ENCODE measurements around the gene ERBB4.
"Not testable (repeated sequence)": the region's sequence is repeated elsewhere in the genome, so short reads cannot be mapped to it uniquely, and the experiment has no call there.

Gene ERBB4

DNA sequence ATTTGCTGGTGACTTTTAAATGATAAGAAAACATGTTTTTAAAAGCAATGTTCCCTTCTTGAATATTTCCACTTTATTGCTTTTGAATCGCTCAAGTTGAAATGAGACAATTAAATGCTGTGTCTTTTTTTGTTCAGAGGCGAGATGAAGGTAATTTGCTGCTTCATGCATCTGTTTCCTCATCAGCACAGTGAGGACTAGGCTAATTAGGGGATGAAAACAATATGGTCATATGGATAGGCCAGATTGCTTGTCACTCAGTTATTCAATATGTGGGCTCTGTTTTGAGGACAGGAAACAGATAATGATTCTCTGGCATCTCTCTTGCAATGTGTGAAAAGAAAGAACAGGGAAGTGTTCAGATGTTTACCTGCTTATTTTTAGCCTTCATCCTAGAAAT, 61.0 kb downstream of the ERBB4 start:
- Histone ChIP-seq H3K36me3 (replicated peaks in 1 of 2; ENCODE audit: control insufficient read depth in 2 of 2, insufficient read depth in 2 of 2, low read length in 2 of 2) (no peaks in the 10 kb centered on the region), H3K27me3 (ENCODE audit: control insufficient read depth in 3 of 3, insufficient read depth in 3 of 3, low read depth in 1 of 3, low read length in 3 of 3) (no peaks in the 10 kb centered on the region), H3K4ac (ENCODE audit: low read length) (no peak overlapping the region), H3K79me1 (ENCODE audit: low read depth, low read length) (no peaks in the 10 kb centered on the region), H2BK15ac (ENCODE audit: low read length) (no peak overlapping the region), H2BK120ac (ENCODE audit: low read depth, low read length) (no peak overlapping the region), H4K8ac (ENCODE audit: low read depth, low read length) (no peak overlapping the region), H3K4me1 (ENCODE audit: control insufficient read depth in 2 of 2, insufficient read depth in 1 of 2, low read depth in 1 of 2, low read length in 2 of 2) (no peaks in the 10 kb centered on the region), H3K9ac (ENCODE audit: low read depth, low read length, poor library complexity) (no peak overlapping the region), H3K27ac (replicated peaks; ENCODE audit: low read length) (no peak overlapping the region), H3K23ac (ENCODE audit: low read depth, low read length, poor library complexity) (no peak overlapping the region), H3K4me3 (ENCODE audit: low read length in 2 of 2) (no peak overlapping the region), H2AK5ac (ENCODE audit: low read depth, low read length) (no peak overlapping the region), H2BK12ac (ENCODE audit: low read length) (no peak overlapping the region), H4K91ac (ENCODE audit: low read depth, low read length, poor library complexity) (no peak overlapping the region), H2AFZ (ENCODE audit: low read length) (no peak overlapping the region), H2BK5ac (ENCODE audit: low read length) (no peak overlapping the region), H3K9me3 (replicated peaks in 1 of 2; ENCODE audit: control insufficient read depth in 2 of 2, insufficient read depth in 1 of 2, low read depth in 1 of 2, low read length in 2 of 2) (no peaks in the 10 kb centered on the region), H3K14ac (ENCODE audit: low read length) (no peak overlapping the region), H3K4me2 (ENCODE audit: insufficient read depth, low read length, poor library complexity, severe bottlenecking) (no peak overlapping the region), H3K18ac (ENCODE audit: low read length) (no peak overlapping the region)
- no peak for DNase-seq (ENCODE audit: low spot score)
- no CpG with 5 or more reads among the region's 2 CpGs for WGBS, 2 donors (ENCODE audit: extremely low coverage in 2 of 2, insufficient read length in 2 of 2, insufficient replicate concordance in 1 of 2)

- Histone ChIP-seq H3K27me3 (ENCODE audit: control insufficient read depth in 3 of 3, insufficient read depth in 3 of 3, low read depth in 1 of 3, low read length in 3 of 3) (no peaks in the 10 kb centered on the region), H3K18ac (ENCODE audit: low read length) (no peak overlapping the region), H3K9ac (ENCODE audit: low read depth, low read length, poor library complexity) (no peak overlapping the region), H3K4ac (ENCODE audit: low read length) (no peak overlapping the region), H3K36me3 (replicated peaks in 1 of 2; ENCODE audit: control insufficient read depth in 2 of 2, insufficient read depth in 2 of 2, low read length in 2 of 2) (no peaks in the 10 kb centered on the region), H2AFZ (ENCODE audit: low read length) (no peak overlapping the region), H4K91ac (ENCODE audit: low read depth, low read length, poor library complexity) (no peak overlapping the region), H3K9me3 (replicated peaks in 1 of 2; ENCODE audit: control insufficient read depth in 2 of 2, insufficient read depth in 1 of 2, low read depth in 1 of 2, low read length in 2 of 2) (peaks cover 0 to 3% of the 10 kb centered on the region in 2 donors), H3K23ac (ENCODE audit: low read depth, low read length, poor library complexity) (no peak overlapping the region), H2AK5ac (ENCODE audit: low read depth, low read length) (no peak overlapping the region), H3K4me1 (ENCODE audit: control insufficient read depth in 2 of 2, insufficient read depth in 1 of 2, low read depth in 1 of 2, low read length in 2 of 2) (no peaks in the 10 kb centered on the region), H2BK5ac (ENCODE audit: low read length) (no peak overlapping the region), H3K14ac (ENCODE audit: low read length) (no peak overlapping the region), H3K27ac (replicated peaks; ENCODE audit: low read length) (no peak overlapping the region), H3K4me3 (ENCODE audit: low read length in 2 of 2) (no peak overlapping the region), H3K79me1 (ENCODE audit: low read depth, low read length) (no peaks in the 10 kb centered on the region), H3K4me2 (ENCODE audit: insufficient read depth, low read length, poor library complexity, severe bottlenecking) (no peak overlapping the region), H2BK120ac (ENCODE audit: low read depth, low read length) (no peak overlapping the region), H4K8ac (ENCODE audit: low read depth, low read length) (no peak overlapping the region), H2BK12ac (ENCODE audit: low read length) (no peak overlapping the region), H2BK15ac (ENCODE audit: low read length) (no peak overlapping the region)
- no CpG with 5 or more reads among the region's 1 CpG for WGBS, 2 donors (ENCODE audit: extremely low coverage in 2 of 2, insufficient read length in 2 of 2, insufficient replicate concordance in 1 of 2)
- no peak for DNase-seq (ENCODE audit: low spot score)
These were observed 65.4 kb downstream of the ERBB4 start for GRCh38 chr2:212473211-212473610.

GRCh38 chr2:212467551-212467950, 71.1 kb downstream of the ERBB4 start:
- not testable (repeated sequence) for H4K91ac ChIP-seq (ENCODE audit: low read depth, low read length, poor library complexity); H2BK5ac ChIP-seq (ENCODE audit: low read length); H2BK15ac ChIP-seq (ENCODE audit: low read length); H3K36me3 ChIP-seq (replicated peaks in 1 of 2; ENCODE audit: control insufficient read depth in 2 of 2, insufficient read depth in 2 of 2, low read length in 2 of 2); DNase-seq (ENCODE audit: low spot score); H3K4me3 ChIP-seq (ENCODE audit: low read length in 2 of 2); H3K23ac ChIP-seq (ENCODE audit: low read depth, low read length, poor library complexity); H3K4ac ChIP-seq (ENCODE audit: low read length); H3K79me1 ChIP-seq (ENCODE audit: low read depth, low read length); H3K4me2 ChIP-seq (ENCODE audit: insufficient read depth, low read length, poor library complexity, severe bottlenecking); H3K4me1 ChIP-seq (ENCODE audit: control insufficient read depth in 2 of 2, insufficient read depth in 1 of 2, low read depth in 1 of 2, low read length in 2 of 2); H3K18ac ChIP-seq (ENCODE audit: low read length); H2BK120ac ChIP-seq (ENCODE audit: low read depth, low read length); H3K14ac ChIP-seq (ENCODE audit: low read length); H3K9ac ChIP-seq (ENCODE audit: low read depth, low read length, poor library complexity); H3K27me3 ChIP-seq (ENCODE audit: control insufficient read depth in 3 of 3, insufficient read depth in 3 of 3, low read depth in 1 of 3, low read length in 3 of 3); H3K27ac ChIP-seq (replicated peaks; ENCODE audit: low read length); H3K9me3 ChIP-seq (replicated peaks in 1 of 2; ENCODE audit: control insufficient read depth in 2 of 2, insufficient read depth in 1 of 2, low read depth in 1 of 2, low read length in 2 of 2); H2AFZ ChIP-seq (ENCODE audit: low read length); H4K8ac ChIP-seq (ENCODE audit: low read depth, low read length); H2BK12ac ChIP-seq (ENCODE audit: low read length); H2AK5ac ChIP-seq (ENCODE audit: low read depth, low read length)
- WGBS, 2 donors (ENCODE audit: extremely low coverage in 2 of 2, insufficient read length in 2 of 2, insufficient replicate concordance in 1 of 2), result no CpG with 5 or more reads among the region's 2 CpGs

DNA sequence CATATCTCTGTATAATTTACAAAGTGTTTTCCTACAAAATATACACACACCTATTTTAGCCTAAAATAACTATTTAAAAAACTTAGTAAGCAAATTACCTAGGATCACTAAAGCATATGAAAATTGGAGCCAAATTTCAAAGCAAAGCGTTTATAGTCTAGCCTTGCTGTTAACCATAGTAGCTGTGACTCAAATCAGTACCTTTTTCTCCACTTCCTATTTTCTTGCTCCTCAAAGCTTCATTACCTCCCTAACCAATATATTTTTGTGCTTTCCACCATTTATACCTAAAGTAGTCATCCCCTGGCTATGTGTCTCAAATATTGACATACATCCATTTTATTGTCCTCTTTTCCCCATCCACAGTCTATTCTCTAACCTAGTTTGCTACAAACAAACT, 73.1 kb downstream of the ERBB4 start:
- Histone ChIP-seq H3K18ac (ENCODE audit: low read length) (no peak overlapping the region), H3K79me1 (ENCODE audit: low read depth, low read length) (no peaks in the 10 kb centered on the region)

More for the DNA sequence above, 73.1 kb downstream of the ERBB4 start:
- no peak overlapping the region for H4K91ac ChIP-seq (ENCODE audit: low read depth, low read length, poor library complexity)
- H3K9me3 ChIP-seq (replicated peaks in 1 of 2; ENCODE audit: control insufficient read depth in 2 of 2, insufficient read depth in 1 of 2, low read depth in 1 of 2, low read length in 2 of 2), result peaks cover 0 to 23% of the 10 kb centered on the region in 2 donors
- H3K36me3 ChIP-seq (replicated peaks in 1 of 2; ENCODE audit: control insufficient read depth in 2 of 2, insufficient read depth in 2 of 2, low read length in 2 of 2), result no peaks in the 10 kb centered on the region
- no peak overlapping the region for H4K8ac ChIP-seq (ENCODE audit: low read depth, low read length)
- no peak overlapping the region for H3K14ac ChIP-seq (ENCODE audit: low read length)
- no peaks in the 10 kb centered on the region for H3K27me3 ChIP-seq (ENCODE audit: control insufficient read depth in 3 of 3, insufficient read depth in 3 of 3, low read depth in 1 of 3, low read length in 3 of 3)
- no peak overlapping the region for H2BK15ac ChIP-seq (ENCODE audit: low read length)
- no peak overlapping the region for H3K9ac ChIP-seq (ENCODE audit: low read depth, low read length, poor library complexity)
- H3K4me3 ChIP-seq (ENCODE audit: low read length in 2 of 2), result no peak overlapping the region
- no peak overlapping the region for H3K27ac ChIP-seq (replicated peaks; ENCODE audit: low read length)
- no peak for DNase-seq (ENCODE audit: low spot score)
- H3K4me2 ChIP-seq (ENCODE audit: insufficient read depth, low read length, poor library complexity, severe bottlenecking), result no peak overlapping the region
- H2BK120ac ChIP-seq (ENCODE audit: low read depth, low read length), result no peak overlapping the region
- H2BK12ac ChIP-seq (ENCODE audit: low read length), result no peak overlapping the region
- WGBS, 2 donors (ENCODE audit: extremely low coverage in 2 of 2, insufficient read length in 2 of 2, insufficient replicate concordance in 1 of 2), result no CpG with 5 or more reads among the region's 1 CpG
- H3K4ac ChIP-seq (ENCODE audit: low read length), result no peak overlapping the region
- H2AK5ac ChIP-seq (ENCODE audit: low read depth, low read length), result no peak overlapping the region
- no peak overlapping the region for H2AFZ ChIP-seq (ENCODE audit: low read length)
- no peaks in the 10 kb centered on the region for H3K4me1 ChIP-seq (ENCODE audit: control insufficient read depth in 2 of 2, insufficient read depth in 1 of 2, low read depth in 1 of 2, low read length in 2 of 2)
- no peak overlapping the region for H2BK5ac ChIP-seq (ENCODE audit: low read length)
- H3K23ac ChIP-seq (ENCODE audit: low read depth, low read length, poor library complexity), result no peak overlapping the region

All from neuronal stem cell (in vitro differentiated cells).